Measurements from ENCODE around the gene FLYWCH1.

The FLYWCH1 gene

GRCh38 chr16:2985893-2986355 lies 74.2 kb downstream of the FLYWCH1 start:
- H3K27me3 Mint-ChIP-seq = no peaks in the 10 kb centered on the region
- no peak overlapping the region for H3K4me3 Mint-ChIP-seq
- H3K27ac Mint-ChIP-seq = no peak overlapping the region
- H3K4me1 Mint-ChIP-seq (ENCODE audit: low read depth) = peaks cover 14% of the 10 kb centered on the region
- H3K9me3 Mint-ChIP-seq = no peaks in the 10 kb centered on the region
- H3K36me3 Mint-ChIP-seq (ENCODE audit: low read depth) = no peaks in the 10 kb centered on the region

DNA sequence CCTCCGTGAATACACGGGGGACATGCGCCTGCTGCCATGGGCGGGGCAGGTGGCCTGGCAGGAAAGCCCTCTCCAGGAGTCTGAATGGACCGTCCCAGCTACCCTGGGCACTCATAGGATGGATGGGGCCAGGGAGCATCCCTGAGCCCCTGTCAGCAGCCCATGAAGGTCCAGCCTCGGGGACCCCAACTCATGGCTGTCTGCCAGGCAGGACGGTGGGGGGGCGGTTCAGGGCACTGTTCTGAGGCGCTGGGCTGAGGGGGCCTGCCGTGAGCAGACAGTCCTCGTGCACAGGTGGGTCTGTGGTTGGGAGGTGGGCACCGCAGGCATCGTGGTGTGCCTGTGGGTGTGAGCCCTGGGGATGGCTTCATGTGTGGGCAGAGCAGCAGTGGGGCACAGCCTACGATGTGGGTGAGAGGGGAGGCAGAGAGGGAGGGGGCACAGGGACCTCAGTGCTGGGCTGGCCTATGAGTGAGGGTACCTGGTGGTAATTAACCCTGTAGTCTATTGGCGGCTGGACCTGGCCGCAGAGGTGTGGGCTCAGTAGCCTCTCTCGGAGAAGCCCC lies 75.0 kb downstream of the FLYWCH1 start:
- Mint-ChIP-seq H3K4me3 (no peak overlapping the region), H3K4me1 (ENCODE audit: low read depth) (peaks cover 6% of the 10 kb centered on the region), H3K9me3 (no peaks in the 10 kb centered on the region), H3K27ac (no peak overlapping the region), H3K36me3 (ENCODE audit: low read depth) (no peaks in the 10 kb centered on the region), H3K27me3 (no peaks in the 10 kb centered on the region)

GRCh38 chr16:2987286-2987685 lies 75.6 kb downstream of the FLYWCH1 start:
- peaks cover 4% of the 10 kb centered on the region for H3K4me1 Mint-ChIP-seq (ENCODE audit: low read depth)
- H3K36me3 Mint-ChIP-seq (ENCODE audit: low read depth) = no peaks in the 10 kb centered on the region
- no peaks in the 10 kb centered on the region for H3K9me3 Mint-ChIP-seq
- H3K27me3 Mint-ChIP-seq = no peaks in the 10 kb centered on the region
- H3K27ac Mint-ChIP-seq = no peak overlapping the region
- H3K4me3 Mint-ChIP-seq = no peak overlapping the region

GRCh38 chr16:2987833-2988232 lies 76.1 kb downstream of the FLYWCH1 start:
- no peaks in the 10 kb centered on the region for H3K27me3 Mint-ChIP-seq
- H3K4me1 Mint-ChIP-seq (ENCODE audit: low read depth) = peaks cover 4% of the 10 kb centered on the region
- no peaks in the 10 kb centered on the region for H3K9me3 Mint-ChIP-seq
- no peak overlapping the region for H3K27ac Mint-ChIP-seq
- no peaks in the 10 kb centered on the region for H3K36me3 Mint-ChIP-seq (ENCODE audit: low read depth)
- H3K4me3 Mint-ChIP-seq = no peak overlapping the region

DNA sequence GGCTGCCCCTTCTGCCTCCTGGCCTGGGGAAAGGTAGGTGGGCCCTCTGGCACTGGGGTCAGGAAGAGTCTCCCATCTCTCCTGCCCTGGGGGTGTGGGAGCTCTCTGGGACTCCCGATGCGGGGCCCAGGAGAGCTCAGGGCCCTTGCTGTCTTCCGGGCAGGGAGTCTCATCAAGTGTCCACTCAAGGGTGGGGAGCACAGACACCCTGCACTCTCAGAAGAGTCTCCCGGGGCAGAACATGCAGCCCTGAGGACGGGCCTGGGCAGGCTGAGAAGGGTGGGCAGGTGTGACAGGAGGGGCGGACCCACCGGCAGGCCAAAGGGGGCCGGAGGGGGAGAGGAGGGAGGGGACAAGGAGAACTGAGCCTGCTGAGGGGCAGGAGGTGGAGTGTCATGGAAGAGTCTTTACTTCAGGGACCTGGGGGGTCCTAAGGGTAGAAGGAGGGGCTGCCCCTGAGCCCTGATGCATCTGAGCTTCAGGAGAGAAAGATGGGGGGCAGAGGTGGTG lies 76.9 kb downstream of the FLYWCH1 start:
- H3K9me3 Mint-ChIP-seq = no peaks in the 10 kb centered on the region
- no peak overlapping the region for H3K4me3 Mint-ChIP-seq
- H3K27me3 Mint-ChIP-seq = no peaks in the 10 kb centered on the region
- H3K36me3 Mint-ChIP-seq (ENCODE audit: low read depth) = no peaks in the 10 kb centered on the region
- peaks cover 4% of the 10 kb centered on the region for H3K4me1 Mint-ChIP-seq (ENCODE audit: low read depth)
- no peak overlapping the region for H3K27ac Mint-ChIP-seq

- Mint-ChIP-seq H3K36me3 (ENCODE audit: low read depth) (no peaks in the 10 kb centered on the region), H3K27me3 (no peaks in the 10 kb centered on the region), H3K27ac (no peak overlapping the region), H3K4me1 (ENCODE audit: low read depth) (no peaks in the 10 kb centered on the region), H3K9me3 (no peaks in the 10 kb centered on the region), H3K4me3 (no peak overlapping the region)
These were observed 79.2 kb downstream of the FLYWCH1 start for GRCh38 chr16:2990891-2991290.

GRCh38 chr16:2991566-2992261 lies 80.0 kb downstream of the FLYWCH1 start:
- Mint-ChIP-seq H3K4me3 (no peak overlapping the region), H3K9me3 (no peaks in the 10 kb centered on the region), H3K27me3 (no peaks in the 10 kb centered on the region), H3K27ac (no peak overlapping the region), H3K36me3 (ENCODE audit: low read depth) (no peaks in the 10 kb centered on the region), H3K4me1 (ENCODE audit: low read depth) (no peaks in the 10 kb centered on the region)

- H3K9me3 Mint-ChIP-seq = no peaks in the 10 kb centered on the region
These were observed 80.8 kb downstream of the FLYWCH1 start for GRCh38 chr16:2992383-2993081.

GRCh38 chr16:2996298-2996697 lies 84.6 kb downstream of the FLYWCH1 start:
- Mint-ChIP-seq H3K36me3 (ENCODE audit: low read depth) (no peaks in the 10 kb centered on the region), H3K27me3 (peaks cover 3% of the 10 kb centered on the region), H3K9me3 (no peaks in the 10 kb centered on the region), H3K4me3 (no peak overlapping the region), H3K27ac (no peak overlapping the region), H3K4me1 (ENCODE audit: low read depth) (no peaks in the 10 kb centered on the region)

More at GRCh38 chr16:2992383-2993081, 80.8 kb downstream of the FLYWCH1 start:
- Mint-ChIP-seq H3K27ac (no peak overlapping the region), H3K27me3 (no peaks in the 10 kb centered on the region), H3K4me3 (no peak overlapping the region), H3K36me3 (ENCODE audit: low read depth) (no peaks in the 10 kb centered on the region), H3K4me1 (ENCODE audit: low read depth) (no peaks in the 10 kb centered on the region)

GRCh38 chr16:2999929-3000328 lies 88.2 kb downstream of the FLYWCH1 start:
- Mint-ChIP-seq H3K27ac (no peak overlapping the region), H3K4me3 (no peak overlapping the region), H3K4me1 (ENCODE audit: low read depth) (peaks cover 3% of the 10 kb centered on the region), H3K9me3 (no peaks in the 10 kb centered on the region), H3K36me3 (ENCODE audit: low read depth) (no peaks in the 10 kb centered on the region), H3K27me3 (peaks cover 5% of the 10 kb centered on the region)

- Mint-ChIP-seq H3K27ac (no peak overlapping the region), H3K4me1 (ENCODE audit: low read depth) (peaks cover 4% of the 10 kb centered on the region), H3K27me3 (peaks cover 7% of the 10 kb centered on the region), H3K36me3 (ENCODE audit: low read depth) (no peaks in the 10 kb centered on the region), H3K9me3 (no peaks in the 10 kb centered on the region), H3K4me3 (no peak overlapping the region)
These were observed 88.8 kb downstream of the FLYWCH1 start for GRCh38 chr16:3000540-3000939.
